Heart left ventricle (tissue), 16 donors: ENCODE data around the gene MADCAM1. TPM values are rescaled to one million over a fixed set of nuclear protein-coding genes. Genes with fewer than 3 reads are reported as not detected.

Source experiments
- ATAC-seq, 4 donors: fragments of 200-7000 bp; cut with Tn5 transposase; one replicate each; pipeline ENCODE4 v1.9.1; 2020 to 2022; ENCODE audit warnings: moderate library complexity in 4 of 4, mild to moderate bottlenecking in 3 of 4, moderate number of reproducible peaks in 1 of 4
- DNase-seq, 5 donors: peaks; one replicate each; pipeline ENCODE4 v3.0.0-alpha.2; 2020
- H3K27ac ChIP-seq, 12 donors: fragments of 200-600 bp; sonication (generic) in 4 of 12; one replicate each; pipeline versions ENCODE4 v1.5.0 to v1.8.0; 2016 to 2022; ENCODE audit warnings: mild to moderate bottlenecking in 2 of 12
- H3K27me3 ChIP-seq, 9 donors: fragments of 200-600 bp; sonication (generic) in 2 of 9; one replicate each; pipeline versions ENCODE4 v1.5.1 to v1.8.0; 2016 to 2022; ENCODE audit warnings: mild to moderate bottlenecking in 3 of 9
- H3K36me3 ChIP-seq, 9 donors: fragments of 200-600 bp; sonication (generic) in 2 of 9; one replicate each; pipeline versions ENCODE4 v1.5.0 to v1.8.0; 2018 to 2022; ENCODE audit warnings: mild to moderate bottlenecking in 2 of 9
- H3K4me1 ChIP-seq, 12 donors: fragments of 200-600 bp; sonication (generic) in 4 of 12; one replicate each; pipeline versions ENCODE4 v1.5.0 to v1.8.0; 2016 to 2022; ENCODE audit warnings: mild to moderate bottlenecking in 3 of 12
- H3K4me3 ChIP-seq, 12 donors: fragments of 200-600 bp; sonication (generic) in 4 of 12; one replicate each; pipeline versions ENCODE4 v1.5.0 to v1.8.0; 2017 to 2022; ENCODE audit warnings: mild to moderate bottlenecking in 9 of 12, moderate library complexity in 4 of 12
- H3K9me3 ChIP-seq, 12 donors: fragments of 200-600 bp; sonication (generic) in 4 of 12; one replicate each; pipeline versions ENCODE4 v1.5.0 to v1.8.0; 2016 to 2022; ENCODE audit warnings: mild to moderate bottlenecking in 1 of 12
- CTCF ChIP-seq, 12 donors: fragments of 200-600 bp; sonication (generic) in 4 of 12; IDR thresholded peaks; one replicate each; pipeline versions ENCODE4 v1.5.0 to v1.8.0; 2018 to 2022; ENCODE audit warnings: antibody characterized with exemption in 12 of 12, mild to moderate bottlenecking in 5 of 12
- POLR2A ChIP-seq, 2 donors: fragments of 450-650 bp; IDR thresholded peaks; one replicate each; pipeline ENCODE4 v1.6.1; 2017; ENCODE audit warnings: antibody characterized with exemption in 2 of 2, mild to moderate bottlenecking in 2 of 2, moderate library complexity in 2 of 2
- WGBS, 4 donors: extraction: QIAGEN DNeasy Blood & Tissue Kit in 2 of 4; methylation state at CpG; one replicate each; pipeline versions ENCODE4 v1.1.5 to v1.1.7; 2013 to 2018; 5-methylcytosine and 5-hydroxymethylcytosine counted together
- intact Hi-C, 10 donors: fragments of 100-400 bp; cut with DNase I; formaldehyde crosslinking; loops; one replicate each; pipeline versions ENCODE4 v1.11.1 to v1.14.2; 2022
- polyA plus RNA-seq, 2 donors: library from polyadenylated mRNA; stranded (reverse); fragments of 200-250 nt; gene quantifications; one replicate each; pipeline ENCODE4 v1.2.3, GENCODE V29; 2013
- total RNA-seq, 9 donors: library from RNA; depleted of rRNA in 2 of 9; stranded (reverse); fragments of >200 nt in 2 of 9; fragmentation: NEBNext Ultra II Directional in 3 of 9; extraction: Animal tissue kit (Norgen Biotek cat#: 25700) in 3 of 9; gene quantifications; one replicate each; pipeline versions ENCODE4 v1.1.0 to v1.2.4, GENCODE V29; 2016 to 2023
- donor health status: ischemic (EF 13 %, LVEDD 7.1; RV severe dilation, severe dysfunction).
- donor health status: healthy with polysubstance abuse.
- donor health status: DM: no; HTN: yes; CAD: no.
- donor health status: DM: no; HTN: no; CAD: no.
- donor health status: ischemic (EF 25% LVEDD 6.9; RV normal size, moderate dysfunction).
- donor health status: ischemic (EF 25% LVEDD 5.7; RV mildly dilated, moderate dysfunction).
- donor health status: healthy.
- donor health status: DM: yes; HTN: yes; CAD: no.
- donor health status: ischemic (EF 35%, LVEDD 5.7; RV mildly dilated, moderate dysfunction).
- donor health status: nonischemic (EF 11% LVEDD 7.7; RV severe dilation, severe dysfunction).
- donor health status: DM: yes; HTN: yes; CAD: no.
- donor health status: PGD.
- donor health status: ischemic (EF 29% LVEDD 5.4; RV normal size, mild dysfunction).
- donor health status: nonischemic (EF 23%, LVEDD 6.1; RV moderate dilation, normal function).

The MADCAM1 gene
- total and polyA plus RNA-seq, 11 donors: 0.04 to 0.61 (median 0.36) TPM; not detected in 1

DNA sequence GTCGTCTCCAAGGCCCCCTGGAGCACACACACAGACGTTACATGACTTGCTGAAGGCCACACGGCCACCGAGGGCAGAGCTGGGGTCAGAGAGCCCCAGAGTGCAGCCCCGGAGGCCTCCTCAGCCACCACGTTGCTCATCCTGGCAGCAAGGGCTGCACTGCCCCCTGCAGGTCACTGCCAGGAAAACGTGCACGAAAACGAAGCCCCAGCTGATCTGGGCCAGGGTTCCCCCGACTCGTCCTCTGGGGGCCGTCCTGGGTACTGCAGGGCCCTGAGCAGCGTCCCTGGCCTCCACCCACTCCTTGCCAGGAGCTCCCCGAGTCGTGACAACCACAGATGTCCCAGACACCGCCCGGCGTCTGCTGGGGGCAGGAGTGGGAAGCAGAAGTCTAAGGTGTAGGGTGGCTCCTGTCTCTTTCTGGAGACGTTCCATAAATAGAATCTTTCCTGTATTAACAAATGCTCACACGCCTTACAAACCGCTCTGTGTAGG is 14.4 kb downstream of the MADCAM1 start:
- Histone ChIP-seq H3K27me3 (no peaks in the 10 kb centered on the region), H3K36me3 (peaks cover 0 to 14% (median 8%) of the 10 kb centered on the region in 9 donors), H3K4me1 (peaks cover 6 to 51% (median 26%) of the 10 kb centered on the region in 12 donors), H3K4me3 (peak overlapping the region in 8 of 12 donors; percentile 12 to 45 (median 34)), H3K27ac (peak overlapping the region in 11 of 12 donors; percentile 10 to 90 (median 76)), H3K9me3 (no peaks in the 10 kb centered on the region)
- ATAC-seq (peak in 3 of 4 donors; percentile 0 to 7 (median 1)), DNase-seq (peak; percentile 71 to 86 (median 75))
- TF ChIP-seq CTCF (IDR thresholded peaks at IDR 0.05) (peak; percentile 64 to 97 (median 91)), POLR2A (IDR thresholded peaks at IDR 0.05) (no peak)
- intact Hi-C loops: no loop called here
- WGBS, 4 donors: 13 to 28% (median 25%) methylated on average over 11 to 21 of the region's 21 CpGs

DNA sequence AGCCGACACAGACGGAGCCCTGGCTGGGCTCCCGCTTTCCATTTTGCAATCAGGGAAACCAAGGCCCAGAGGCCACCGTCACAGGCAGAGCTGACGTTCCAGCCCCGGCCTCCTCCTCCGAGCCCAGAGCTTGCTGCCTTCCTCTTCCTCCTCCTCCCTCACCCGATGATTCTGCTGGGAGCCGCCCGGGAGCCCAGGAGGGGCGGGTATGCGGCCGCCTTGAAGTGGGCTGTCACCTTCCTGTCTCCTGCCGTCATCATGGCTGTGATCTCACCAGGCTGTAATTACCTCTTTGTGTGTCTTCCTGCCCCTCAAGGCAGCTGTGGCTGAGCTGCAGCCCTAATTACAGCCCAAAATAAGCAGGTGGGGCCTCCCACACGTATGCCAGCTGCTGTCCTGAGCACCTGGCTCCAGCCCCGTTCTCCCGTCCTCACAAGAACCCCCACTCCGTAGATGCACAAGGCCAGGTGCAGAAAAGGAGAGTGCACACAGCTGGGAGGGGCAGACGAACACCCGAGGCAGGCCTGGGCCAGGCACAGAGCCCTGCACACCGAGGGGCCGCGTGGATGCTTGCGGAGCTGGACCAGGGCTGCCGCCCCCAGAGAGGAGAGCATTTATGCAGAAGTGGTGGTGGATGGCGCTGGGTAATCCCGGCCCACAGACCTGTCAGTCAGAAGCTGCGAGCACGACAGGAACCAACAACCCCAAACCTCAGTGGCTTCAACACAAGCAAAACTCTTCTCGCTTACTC is 15.0 kb downstream of the MADCAM1 start:
- Histone ChIP-seq H3K36me3 (peaks cover 0 to 14% (median 8%) of the 10 kb centered on the region in 9 donors), H3K4me3 (peak overlapping the region in 8 of 12 donors; percentile 12 to 45 (median 34)), H3K4me1 (peaks cover 6 to 49% (median 24%) of the 10 kb centered on the region in 12 donors), H3K9me3 (no peaks in the 10 kb centered on the region), H3K27ac (peak overlapping the region in 11 of 12 donors; percentile 10 to 90 (median 76)), H3K27me3 (no peaks in the 10 kb centered on the region)
- ATAC-seq: peak in 1 of 4 donors; percentile 36
- intact Hi-C loops: no loop called here
- 56 to 70% (median 62%) methylated on average over 30 of the region's 30 CpGs for WGBS, 4 donors
- peak in 4 of 5 donors; percentile 44 to 77 (median 68) for DNase-seq
- TF ChIP-seq CTCF (IDR thresholded peaks at IDR 0.05): no peak
- no peak for TF ChIP-seq POLR2A (IDR thresholded peaks at IDR 0.05)

DNA sequence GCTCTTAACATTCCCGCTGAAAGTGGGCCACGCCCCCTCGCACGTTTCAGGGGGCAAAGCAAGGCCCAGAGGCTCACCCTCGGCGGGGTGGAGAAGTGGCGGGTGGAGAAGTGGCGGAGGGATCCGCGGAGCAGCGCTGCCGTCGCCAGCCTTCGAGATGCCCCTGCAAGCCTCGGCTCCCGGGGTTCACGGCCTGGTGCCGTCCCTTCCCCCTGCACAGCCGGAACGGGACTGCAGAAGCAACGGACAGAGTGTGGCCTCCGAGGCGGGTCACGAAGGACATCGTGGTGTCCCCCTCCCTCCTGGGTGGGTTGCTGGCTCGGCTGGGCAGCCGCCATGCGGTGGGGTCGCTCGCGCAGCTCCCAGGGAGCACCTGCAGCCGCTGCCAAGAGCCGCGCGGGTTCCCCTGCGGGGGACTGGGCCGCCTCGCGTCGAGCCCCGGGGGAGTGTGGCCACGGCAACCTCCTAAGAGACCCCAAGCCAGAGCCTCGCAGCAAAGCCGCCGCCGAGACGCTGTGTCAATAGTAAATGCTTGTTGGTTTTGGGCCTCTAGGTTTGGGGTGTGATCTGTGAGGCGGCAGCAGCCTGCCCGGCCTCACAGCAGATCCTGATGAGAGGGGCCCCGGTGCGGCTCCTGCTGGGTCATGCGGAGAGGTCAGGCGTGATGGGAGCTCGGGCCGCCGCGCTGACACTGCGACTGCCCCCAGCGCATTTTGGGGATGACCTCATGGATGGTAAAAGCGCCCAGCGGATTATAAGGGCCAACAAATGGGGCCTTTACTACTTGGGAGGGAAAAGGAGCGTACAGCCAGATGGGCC is 16.5 kb downstream of the MADCAM1 start:
- Histone ChIP-seq H3K27ac (peak overlapping the region in 1 of 12 donors; percentile 85), H3K9me3 (no peaks in the 10 kb centered on the region), H3K4me3 (no peak overlapping the region), H3K4me1 (peaks cover 6 to 45% (median 21%) of the 10 kb centered on the region in 12 donors), H3K27me3 (no peaks in the 10 kb centered on the region), H3K36me3 (peaks cover 0 to 14% (median 8%) of the 10 kb centered on the region in 9 donors)
- intact Hi-C loops: no loop called here
- ATAC-seq: no peak
- 29 to 51% (median 33%) methylated on average over 35 to 62 of the region's 62 CpGs for WGBS, 4 donors
- TF ChIP-seq POLR2A (IDR thresholded peaks at IDR 0.05): no peak
- no peak for TF ChIP-seq CTCF (IDR thresholded peaks at IDR 0.05)
- peak in 1 of 5 donors; percentile 32 for DNase-seq
